GM19193 (cell line): ENCODE data around the gene RTP5.

Experiments
- POLR2A ChIP-seq: IDR thresholded peaks from 4 replicates; pipeline ENCODE4 v1.6.1; 2011; ENCODE audit not compliant: insufficient read depth, insufficient read length; ENCODE audit errors: extremely low read depth

Gene RTP5

DNA sequence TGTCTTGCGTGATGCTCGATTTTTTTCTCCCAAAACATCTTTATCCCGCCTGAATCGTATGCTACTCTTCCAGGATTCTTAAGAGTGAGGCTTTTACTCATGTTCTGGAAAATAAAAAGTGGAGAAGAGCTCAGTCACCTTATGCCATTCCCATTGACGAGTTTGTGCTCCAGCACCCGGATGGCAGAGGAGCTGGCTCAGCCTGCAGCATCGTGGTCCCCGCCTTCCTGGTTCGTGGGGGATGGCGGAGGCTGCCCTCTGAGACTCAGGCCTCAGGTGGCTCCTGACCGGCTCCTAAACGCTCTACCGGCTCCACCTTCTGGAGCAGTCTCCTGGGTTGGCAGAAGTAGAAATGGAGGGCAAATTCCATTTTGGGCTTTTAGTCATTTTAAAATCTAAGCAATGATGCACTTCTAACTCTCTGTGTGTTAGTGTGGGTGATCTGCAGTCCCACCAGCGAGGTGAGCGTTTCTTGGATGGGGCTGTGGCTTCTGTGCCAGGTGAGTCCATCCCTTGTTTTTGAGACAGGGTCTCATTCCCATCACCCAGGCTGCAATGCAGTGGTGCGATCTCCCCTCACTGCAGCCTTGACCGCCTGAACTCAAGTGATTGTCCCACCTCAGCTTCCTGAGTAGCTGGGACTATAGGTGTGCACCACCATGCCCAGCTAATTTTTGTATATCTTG is 27.8 kb downstream of the RTP5 start:
- no peak for TF ChIP-seq POLR2A

DNA sequence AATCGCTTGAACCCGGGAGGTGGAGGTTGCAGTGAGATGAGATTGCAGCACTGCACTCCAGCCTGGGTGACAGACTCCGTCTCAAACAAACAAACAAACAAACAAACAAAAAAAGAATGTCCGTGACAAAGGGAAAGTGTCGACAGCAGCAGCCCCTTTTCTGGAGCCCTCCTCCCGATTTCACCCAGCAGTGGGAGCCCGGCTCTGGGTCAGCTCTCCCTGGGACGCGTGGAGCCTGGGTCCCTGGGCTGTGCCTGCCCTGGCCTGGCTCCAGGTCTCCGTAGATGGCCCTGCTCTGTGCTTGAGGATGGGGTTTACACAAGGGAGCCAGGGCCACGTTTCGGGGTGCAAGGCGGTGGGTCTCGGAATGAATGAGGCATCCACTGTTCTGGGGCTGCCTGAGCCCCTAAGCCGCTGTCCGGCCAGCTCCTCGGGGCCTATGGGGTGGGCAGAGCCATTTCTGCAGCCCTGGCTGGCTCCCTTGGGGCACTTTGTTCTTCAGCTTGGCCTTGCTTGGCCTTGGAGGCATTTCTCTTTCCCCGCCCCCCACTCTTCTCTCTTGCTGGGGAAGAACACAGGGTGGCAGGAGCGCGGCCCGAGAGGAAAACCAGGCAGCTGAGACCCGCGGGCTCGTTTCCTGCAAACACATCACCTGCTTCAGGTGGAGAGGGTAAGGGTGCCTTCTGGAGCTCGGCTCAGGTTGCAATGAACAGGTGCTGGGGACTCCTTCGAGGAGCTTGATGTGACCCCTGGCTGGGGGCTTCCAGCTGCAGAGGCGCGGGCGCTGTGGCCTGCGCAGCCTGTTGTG is 29.1 kb downstream of the RTP5 start:
- TF ChIP-seq POLR2A, result no peak

GRCh38 chr2:241900251-241901017 is 30.9 kb downstream of the RTP5 start:
- TF ChIP-seq POLR2A, result no peak

GRCh38 chr2:241901018-241901380 is 31.5 kb downstream of the RTP5 start:
- no peak for TF ChIP-seq POLR2A

DNA sequence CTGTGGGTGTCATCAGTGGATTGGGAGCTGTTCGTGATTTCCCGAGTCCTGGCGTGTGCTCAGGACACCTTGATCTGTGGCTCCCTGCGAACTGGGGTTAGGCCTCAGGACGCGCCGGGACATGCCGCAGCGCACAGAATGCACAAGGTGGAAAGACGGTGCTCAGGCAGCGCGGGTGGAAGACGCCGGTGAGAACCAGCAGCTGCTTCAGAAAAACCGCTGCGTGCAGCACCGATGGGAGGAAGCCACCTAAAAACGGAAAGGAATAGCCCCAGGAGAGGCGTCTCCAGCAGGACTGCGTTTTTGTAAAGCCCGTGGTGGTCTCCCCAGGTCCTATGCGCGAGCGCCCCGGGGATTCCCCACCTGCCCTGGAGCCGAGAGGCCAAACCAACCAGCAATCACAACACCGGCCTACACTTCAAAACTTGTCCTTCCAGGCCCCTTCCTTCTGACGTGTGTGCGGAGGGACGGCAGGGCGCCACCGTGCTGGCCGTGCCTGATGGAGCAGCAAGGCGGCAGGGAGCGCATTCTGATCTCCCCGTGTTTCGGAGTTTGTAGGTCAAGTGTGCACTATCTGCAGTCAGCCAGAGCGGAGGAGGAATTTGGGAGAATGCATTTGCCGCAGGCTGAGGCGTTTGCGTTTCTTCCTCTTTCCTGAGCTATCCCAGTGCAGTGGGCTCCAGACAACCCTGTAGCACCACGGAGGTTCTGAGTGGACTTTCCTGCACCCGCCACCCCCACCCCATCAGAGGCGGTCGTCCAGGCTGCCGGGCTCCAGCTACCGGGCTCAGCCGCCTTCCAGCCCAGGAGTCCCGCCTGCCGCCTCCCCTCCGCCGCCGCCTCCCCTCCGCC is 32.2 kb downstream of the RTP5 start:
- no peak for TF ChIP-seq POLR2A

DNA sequence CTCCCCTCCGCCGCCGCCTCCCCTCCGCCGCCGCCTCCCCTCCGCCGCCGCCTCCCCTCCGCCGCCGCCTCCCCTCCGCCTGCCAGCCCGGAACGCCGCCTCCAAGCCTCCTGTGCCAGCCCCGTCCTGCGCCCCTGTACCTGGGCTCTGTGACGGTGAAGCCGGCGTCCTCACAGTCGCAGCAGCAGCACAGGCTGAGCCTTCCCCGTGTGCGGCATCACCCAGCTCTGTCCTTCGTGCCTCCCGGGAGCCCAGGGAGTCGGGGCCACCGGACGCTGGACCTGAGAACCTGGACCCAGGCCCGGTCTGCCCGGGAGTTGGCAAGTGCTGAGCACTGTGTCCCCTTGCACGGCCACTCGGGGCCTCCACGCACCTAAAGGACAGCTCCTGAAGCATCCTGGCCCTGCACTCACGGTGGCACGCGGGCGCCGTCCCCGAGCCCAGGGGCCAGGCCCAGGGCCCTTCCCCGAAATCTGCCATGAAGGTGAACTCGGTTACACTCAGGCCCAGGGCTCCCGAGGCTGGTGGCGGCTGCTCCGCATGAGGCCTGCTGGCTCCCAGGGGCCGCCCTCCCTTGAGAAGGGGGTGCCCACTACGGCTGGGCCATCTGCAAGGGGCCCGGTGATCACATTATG is 32.9 kb downstream of the RTP5 start:
- no peak for TF ChIP-seq POLR2A

GRCh38 chr2:241903121-241904010 is 33.8 kb downstream of the RTP5 start:
- TF ChIP-seq POLR2A, result no peak

DNA sequence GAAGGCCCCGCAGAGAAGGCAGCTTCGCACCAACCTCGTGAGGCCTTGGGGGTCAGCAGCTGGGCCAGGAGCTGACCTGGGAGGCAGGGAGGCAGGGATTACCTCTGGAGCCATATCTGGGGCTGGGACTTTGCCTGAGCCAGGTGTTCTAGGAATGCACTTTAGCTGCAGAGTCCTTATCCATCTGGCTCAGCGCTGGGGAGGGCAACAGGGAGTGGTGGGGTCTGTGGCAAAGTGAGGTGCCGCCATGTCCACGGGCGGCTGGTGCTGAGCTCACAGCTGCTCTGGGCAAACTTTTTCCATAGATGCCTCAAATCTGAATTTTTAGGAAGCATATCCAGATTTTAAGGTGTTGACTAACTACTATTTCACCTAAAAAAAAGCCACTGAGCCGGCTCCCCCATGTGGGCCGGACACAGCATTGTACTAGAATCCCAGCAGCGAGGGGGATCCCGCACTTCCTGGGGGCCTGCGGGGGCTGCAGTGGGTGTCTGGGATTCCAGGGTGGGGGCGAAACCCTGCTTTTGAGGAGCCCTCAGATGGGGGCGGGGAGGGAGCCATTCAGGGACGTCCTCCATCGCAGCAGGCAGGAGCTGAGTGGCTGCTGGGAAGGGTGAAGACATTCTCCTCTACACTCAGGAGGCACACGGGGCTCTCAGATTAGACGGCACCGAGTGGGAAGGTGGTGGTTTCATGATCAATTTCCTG is 34.6 kb downstream of the RTP5 start:
- TF ChIP-seq POLR2A, result no peak

DNA sequence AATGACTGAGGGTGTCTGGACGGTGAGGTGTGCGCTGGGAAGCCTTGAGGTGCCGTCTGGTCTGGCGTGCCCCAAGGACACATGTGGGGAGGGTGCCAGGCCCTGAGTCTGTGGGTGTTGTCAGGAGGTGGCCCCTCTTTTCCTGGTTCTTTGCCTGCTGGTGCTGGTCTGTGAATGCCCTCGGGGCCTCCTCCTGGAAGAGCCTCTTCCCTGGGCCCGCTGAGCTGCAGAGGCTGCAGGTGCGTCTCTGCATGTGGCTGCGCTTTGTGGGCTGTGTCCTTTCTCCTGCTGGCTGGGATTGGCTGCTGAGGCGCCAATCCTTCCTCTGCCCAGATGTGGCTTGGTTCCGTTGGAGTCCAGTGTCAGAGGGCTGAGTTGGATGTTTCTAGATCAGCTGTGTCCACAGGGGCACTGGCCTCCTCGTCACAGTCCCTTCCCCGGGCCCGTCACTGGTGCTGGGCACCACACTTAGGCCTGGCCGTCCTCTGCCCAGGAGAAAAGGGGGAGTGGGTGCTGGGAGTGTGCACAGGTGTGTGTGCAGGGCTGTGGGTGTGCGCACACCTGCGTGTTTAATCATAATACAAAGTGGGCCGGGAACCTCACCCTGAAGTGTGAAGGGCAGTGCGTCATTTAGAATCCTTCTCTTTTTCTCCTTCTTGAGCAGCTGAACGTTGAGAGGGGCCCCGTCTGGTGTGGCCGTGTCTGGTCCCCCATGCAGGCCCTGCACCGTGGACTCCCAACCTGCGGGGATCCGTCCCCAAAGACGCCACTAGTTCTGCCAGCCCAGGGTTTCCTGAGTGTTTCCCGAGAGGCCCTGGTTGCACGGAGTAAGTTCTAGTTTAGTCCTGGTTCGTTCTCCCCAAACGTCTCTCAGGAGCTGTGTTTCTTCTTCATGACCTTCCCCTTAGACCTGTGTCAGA is 35.5 kb downstream of the RTP5 start:
- no peak for TF ChIP-seq POLR2A

GRCh38 chr2:241905716-241906377 is 36.3 kb downstream of the RTP5 start:
- TF ChIP-seq POLR2A, result no peak
